NCI-H524 (cell line): ENCODE results near the gene CDKN1C.

Source experiments
- DNase-seq, 2 experiments: peaks; one replicate each; lab custom pipeline; 2025; lab: John Stamatoyannopoulos, UW

Gene CDKN1C

GRCh38 chr11:2870460-2870859, 15.1 kb downstream of the CDKN1C start:
- no peak for DNase-seq

- DNase-seq = no peak
Measured at GRCh38 chr11:2869561-2870427, 15.8 kb downstream of the CDKN1C start.

GRCh38 chr11:2869134-2869526, 16.4 kb downstream of the CDKN1C start:
- DNase-seq = peak; percentile 16 to 48

GRCh38 chr11:2868506-2869133, 17.0 kb downstream of the CDKN1C start:
- DNase-seq = no peak

GRCh38 chr11:2867722-2868505, 17.7 kb downstream of the CDKN1C start:
- peak in 1 of 2 experiments; percentile 45 for DNase-seq

- no peak for DNase-seq
Measured at GRCh38 chr11:2867142-2867541, 18.4 kb downstream of the CDKN1C start.

- no peak for DNase-seq
Measured at GRCh38 chr11:2865922-2866577, 19.5 kb downstream of the CDKN1C start.

- no peak for DNase-seq
Measured at GRCh38 chr11:2864901-2865300, 20.7 kb downstream of the CDKN1C start.

GRCh38 chr11:2863276-2863618, 22.3 kb downstream of the CDKN1C start:
- DNase-seq = no peak

GRCh38 chr11:2862395-2863275, 22.9 kb downstream of the CDKN1C start:
- DNase-seq = peak in 1 of 2 experiments; percentile 37

GRCh38 chr11:2860636-2861035, 24.9 kb downstream of the CDKN1C start:
- DNase-seq = no peak

- DNase-seq = no peak
Measured at GRCh38 chr11:2859699-2860037, 25.9 kb downstream of the CDKN1C start.

GRCh38 chr11:2858995-2859698, 26.4 kb downstream of the CDKN1C start:
- no peak for DNase-seq

GRCh38 chr11:2857918-2858317, 27.7 kb downstream of the CDKN1C start:
- DNase-seq = no peak

GRCh38 chr11:2857276-2857675, 28.3 kb downstream of the CDKN1C start:
- no peak for DNase-seq

- no peak for DNase-seq
Measured at GRCh38 chr11:2855162-2855561, 30.4 kb downstream of the CDKN1C start.

- no peak for DNase-seq
Measured at GRCh38 chr11:2853997-2854560, 31.5 kb downstream of the CDKN1C start.

- DNase-seq = no peak
Measured at GRCh38 chr11:2853401-2853800, 32.2 kb downstream of the CDKN1C start.

- DNase-seq = peak in 1 of 2 experiments; percentile 21
Measured at GRCh38 chr11:2849994-2850770, 35.4 kb downstream of the CDKN1C start.

GRCh38 chr11:2848497-2848896, 37.1 kb downstream of the CDKN1C start:
- DNase-seq = no peak
